HG03039 (cell line): ENCODE measurements around the gene GPRC5B.

Source experiments
- ATAC-seq: cut with Tn5 transposase; IDR thresholded peaks from one replicate; pipeline ENCODE4 v1.9.1; 2021; ENCODE audit warnings: mild to moderate bottlenecking, moderate library complexity; ENCODE audit not compliant: unreplicated experiment

GPRC5B gene

GRCh38 chr16:19874026-19874425, 10.6 kb downstream of the GPRC5B start:
- ATAC-seq, result no peak

DNA sequence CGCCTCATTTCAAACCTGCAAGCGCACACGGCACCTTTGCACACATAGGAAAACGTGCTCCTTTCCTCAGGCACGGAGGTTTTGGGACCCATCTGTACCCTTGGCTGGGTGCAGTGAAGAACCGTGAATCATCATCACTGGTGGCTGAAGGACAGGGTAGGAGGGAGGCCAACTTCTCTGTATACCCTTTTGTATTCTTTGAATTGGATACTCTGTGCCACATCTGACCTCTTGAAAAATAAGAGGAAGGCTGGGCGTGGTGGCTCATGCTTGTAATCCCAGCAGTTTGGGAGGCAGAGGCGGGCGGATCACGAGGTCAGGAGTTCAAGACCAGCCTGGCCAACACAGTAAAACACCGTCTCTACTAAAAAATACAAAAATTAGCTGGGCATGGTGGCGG, 11.7 kb downstream of the GPRC5B start:
- ATAC-seq, result no peak

DNA sequence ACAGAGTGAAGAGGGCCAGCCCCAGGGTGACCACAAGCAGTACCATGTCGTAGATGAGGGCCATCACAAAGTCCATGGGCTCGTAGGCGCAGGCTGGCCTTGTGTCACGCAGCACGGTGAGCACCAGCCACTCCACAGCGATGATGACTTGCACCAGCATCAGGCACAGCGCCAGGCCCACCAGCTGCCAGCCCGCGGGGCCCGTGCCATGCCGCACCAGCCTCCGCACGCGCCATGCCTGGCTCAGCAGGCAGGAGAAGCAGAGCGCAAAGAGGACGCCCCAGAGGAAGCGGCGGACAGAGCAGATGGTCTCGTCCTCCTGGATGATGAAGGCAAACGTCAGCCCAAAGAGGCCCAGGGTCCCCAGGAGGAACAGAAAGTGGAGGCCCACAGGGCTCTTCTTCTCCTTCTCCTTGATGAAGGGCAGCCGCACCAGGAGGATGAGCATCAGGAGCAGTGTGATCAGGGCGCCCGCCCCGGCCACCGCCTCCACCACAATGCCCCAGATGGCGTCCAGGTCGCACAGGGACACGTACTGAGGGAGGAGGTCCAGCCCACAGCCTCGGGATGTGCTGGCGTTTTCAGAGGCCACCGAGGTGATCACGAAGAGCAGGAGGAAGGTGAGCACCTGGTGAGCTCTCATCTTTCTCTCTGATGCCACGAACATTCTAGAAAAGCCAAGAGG, 12.3 kb downstream of the GPRC5B start:
- ATAC-seq, result no peak

- no peak for ATAC-seq
Observed at GRCh38 chr16:19871721-19872120, 12.9 kb downstream of the GPRC5B start.

DNA sequence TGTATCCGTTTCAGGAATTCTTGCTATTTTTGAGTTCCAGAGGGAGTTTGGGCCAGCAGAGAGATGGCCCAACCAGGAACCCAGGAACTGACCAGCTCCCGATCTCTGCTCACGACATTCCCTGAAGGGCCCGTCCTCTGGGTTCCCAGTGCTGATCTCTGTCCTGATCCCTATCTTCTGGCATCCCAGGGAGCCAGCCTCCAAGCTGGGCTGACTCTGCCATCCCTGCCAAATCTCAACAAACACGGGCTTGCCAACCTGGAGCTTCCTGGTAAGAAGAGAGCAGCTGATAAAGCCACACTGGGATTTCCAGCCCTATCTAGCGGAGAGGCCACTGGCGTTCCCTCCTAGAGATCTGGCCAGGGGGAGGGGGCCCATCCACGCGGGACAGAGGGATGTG, 16.2 kb downstream of the GPRC5B start:
- no peak for ATAC-seq

- ATAC-seq, result no peak
Observed at GRCh38 chr16:19864566-19864965, 20.1 kb downstream of the GPRC5B start.

- no peak for ATAC-seq
Observed at GRCh38 chr16:19863990-19864389, 20.7 kb downstream of the GPRC5B start.

- ATAC-seq, result no peak
Observed at GRCh38 chr16:19861811-19862327, 22.8 kb downstream of the GPRC5B start.

GRCh38 chr16:19861133-19861532, 23.5 kb downstream of the GPRC5B start:
- ATAC-seq, result no peak

DNA sequence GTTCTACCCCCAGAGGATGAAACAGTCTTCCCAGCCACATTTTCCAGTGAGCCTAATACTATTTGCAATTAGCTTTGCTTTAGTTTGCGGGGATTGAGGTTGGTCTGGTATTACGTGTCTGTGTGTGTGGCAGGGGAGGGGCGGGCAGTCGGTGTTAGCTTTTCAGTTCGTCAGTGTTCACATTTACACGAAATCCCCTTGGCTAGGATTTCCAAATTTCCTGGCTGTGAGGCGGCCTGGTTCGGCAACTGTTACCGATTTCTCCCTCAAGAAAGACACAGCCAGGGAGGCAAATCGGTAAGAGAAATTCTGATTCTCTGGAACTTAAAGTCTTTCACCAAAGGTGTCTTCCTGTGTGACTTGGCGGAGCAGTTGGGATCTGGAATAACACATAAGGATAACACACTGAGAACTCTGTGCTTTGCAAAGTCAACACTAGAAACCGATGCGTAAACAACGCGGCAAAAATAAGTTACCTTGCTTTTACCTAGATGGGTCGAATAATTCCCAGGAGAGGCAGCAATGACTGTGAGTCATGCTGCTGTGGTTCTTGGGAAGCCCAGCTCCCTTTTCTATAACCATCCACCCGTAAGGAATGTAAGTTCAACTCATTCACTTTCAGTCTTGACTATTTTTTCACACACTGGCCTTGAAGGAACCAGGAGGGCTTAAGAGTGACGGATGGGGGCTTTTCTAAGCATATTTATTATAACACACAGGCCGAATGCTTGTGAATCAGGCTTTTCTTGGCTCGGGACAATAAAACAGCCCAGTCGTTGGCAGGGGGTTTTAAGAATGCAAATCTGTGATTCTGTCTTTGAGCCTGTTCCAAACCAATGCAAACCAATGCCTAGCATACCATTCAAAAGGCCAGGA, 24.2 kb downstream of the GPRC5B start:
- ATAC-seq, result no peak

- ATAC-seq, result no peak
Observed at GRCh38 chr16:19859603-19860002, 25.0 kb downstream of the GPRC5B start.

GRCh38 chr16:19859166-19859565, 25.5 kb downstream of the GPRC5B start:
- ATAC-seq, result no peak

GRCh38 chr16:19858340-19859018, 26.2 kb downstream of the GPRC5B start:
- no peak for ATAC-seq

GRCh38 chr16:19857593-19858339, 26.9 kb downstream of the GPRC5B start:
- no peak for ATAC-seq

- no peak for ATAC-seq
Observed at GRCh38 chr16:19856120-19856519, 28.5 kb downstream of the GPRC5B start.

- no peak for ATAC-seq
Observed at GRCh38 chr16:19854543-19854876, 30.1 kb downstream of the GPRC5B start.

DNA sequence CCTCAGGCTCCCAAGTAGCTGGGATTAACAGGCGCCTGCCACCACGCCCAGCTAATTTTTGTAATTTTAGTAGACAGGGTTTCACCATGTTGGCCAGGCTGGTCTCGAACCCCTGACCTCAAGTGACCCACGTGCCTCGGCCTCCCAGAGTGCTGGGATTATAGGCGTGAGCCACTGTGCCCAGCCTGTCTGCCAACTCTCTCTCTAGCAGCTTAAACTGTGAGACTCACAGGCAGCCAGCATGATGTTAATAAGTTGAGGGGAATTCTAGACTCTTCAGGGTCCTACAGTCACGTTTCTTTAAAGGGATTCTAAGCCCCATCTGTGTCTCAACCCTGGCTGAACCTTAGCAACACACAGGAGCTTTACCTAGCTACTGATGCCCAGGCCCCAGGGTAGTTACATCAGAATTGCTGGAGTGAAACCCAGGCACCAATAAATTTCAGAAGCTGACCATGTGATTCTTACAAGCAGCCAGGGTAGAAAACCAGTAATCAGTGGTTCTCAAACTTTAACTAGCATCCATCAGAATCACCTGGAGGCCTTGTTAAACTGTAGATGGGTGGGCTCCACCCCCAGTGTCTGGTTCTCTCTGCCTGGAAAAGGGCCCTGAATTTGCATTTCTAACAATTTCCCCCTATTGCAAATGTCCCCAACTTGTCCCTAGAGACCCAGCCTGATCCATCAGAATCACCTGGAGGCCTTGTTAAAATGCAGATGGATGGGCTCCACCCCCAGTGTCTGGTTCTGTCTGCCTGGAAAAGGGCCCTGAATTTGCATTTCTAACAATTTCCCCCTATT, 30.7 kb downstream of the GPRC5B start:
- no peak for ATAC-seq

DNA sequence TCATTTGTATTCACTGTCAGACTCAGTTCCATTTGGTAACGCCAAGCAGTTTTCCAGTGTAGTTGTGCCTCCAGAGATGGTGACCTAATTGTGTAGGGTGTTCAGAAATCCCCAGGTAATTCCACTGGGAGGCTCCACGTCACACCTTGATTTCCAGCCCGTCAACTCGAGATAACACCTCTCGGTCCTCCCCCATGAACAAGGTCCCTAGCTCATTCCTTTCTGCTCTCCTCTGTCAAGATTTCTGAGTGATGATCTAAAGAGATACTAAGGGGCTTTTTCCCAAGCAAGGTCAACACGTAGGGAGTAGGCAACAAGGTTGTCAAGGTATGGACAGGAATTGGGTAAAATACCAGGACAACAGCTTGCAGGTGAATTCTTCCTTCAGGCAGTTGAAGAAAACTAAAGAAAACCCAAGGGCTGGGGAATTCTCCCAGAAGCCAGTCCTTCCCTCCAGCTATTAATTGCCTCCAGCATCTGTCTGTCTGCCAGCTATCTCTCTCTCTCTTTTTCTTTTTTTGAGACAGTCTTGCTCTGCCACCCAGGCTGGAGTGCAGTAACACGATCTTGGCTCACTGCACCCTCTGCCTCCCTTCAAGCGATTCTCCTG, 31.4 kb downstream of the GPRC5B start:
- no peak for ATAC-seq

DNA sequence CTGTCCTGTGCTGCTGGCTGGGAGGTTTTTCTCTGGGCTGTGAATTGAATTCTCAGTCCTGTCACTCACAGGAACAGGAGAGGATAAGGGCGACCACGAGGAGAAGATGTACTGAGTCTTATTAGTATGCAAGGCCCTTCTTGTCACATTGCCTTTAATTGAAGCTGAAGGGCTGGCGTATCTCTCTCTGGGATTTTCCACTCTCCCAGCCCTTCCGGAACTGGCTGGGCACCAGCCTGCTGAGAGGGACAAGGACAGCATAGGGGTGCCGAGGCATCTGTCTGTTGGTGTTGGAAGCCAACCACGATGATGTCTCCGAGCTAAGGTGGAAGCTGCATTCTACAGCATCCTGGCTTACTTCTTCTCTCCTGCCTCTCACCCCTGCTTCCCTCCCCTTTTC, 33.2 kb downstream of the GPRC5B start:
- ATAC-seq, result no peak
